C4-2B (cell line): ENCODE measurements around the gene PROSER2.

Experiments used
- CTCF ChIP-seq: fragments of 450-650 bp; conservative IDR thresholded peaks from 2 replicates; pipeline ENCODE4 v1.5.1; 2017; ENCODE audit warnings: mild to moderate bottlenecking
- ZFX ChIP-seq: fragments of 450-650 bp; IDR thresholded peaks from 2 replicates; pipeline ENCODE4 v1.6.1; 2017

GRCh38 chr10:11830836-11831519 is 7.8 kb downstream of the PROSER2 start:
- TF ChIP-seq CTCF (no peak), ZFX (no peak)
